SK-N-SH (cell line): Measurements from ENCODE around the gene LPO. TPM values are rescaled to one million over a fixed set of nuclear protein-coding genes. Genes with fewer than 3 reads are reported as not detected.

Experiments used
- CTCF ChIA-PET: fragments of 300-600, 350-600 bp; formaldehyde crosslinking; extraction: SDS; loops from one replicate; lab custom pipeline; 2021; lab: Yijun Ruan, JAX
- POLR2A ChIA-PET: fragments of 350-600 bp; sonication (Branson Sonifier 250); formaldehyde crosslinking; extraction: SDS; loops from one replicate; lab custom pipeline; 2020; ENCODE audit warnings: antibody characterized with exemption, inconsistent platforms; lab: Yijun Ruan, JAX
- DNase-seq: peaks from one replicate; pipeline ENCODE4 v3.0.0; 2012
- H2AFZ ChIP-seq: fragments of 200-600 bp; sonication (generic); 2 replicates; pipeline ENCODE4 v1.8.1; 2016; ENCODE audit warnings: antibody characterized with exemption, mild to moderate bottlenecking, low read depth
- H3F3A ChIP-seq: fragments of 200-600 bp; sonication (generic); replicated peaks from 2 replicates; pipeline ENCODE3; 2016; ENCODE audit warnings: antibody characterized with exemption, mild to moderate bottlenecking; ENCODE audit not compliant: insufficient read depth
- H3K27ac ChIP-seq, 2 experiments: fragments of 200-500 bp in 1 of 2; fragments of 200-600 bp in 1 of 2; sonication (Bioruptor generic) in 1 of 2; sonication (generic), shearing (Covaris generic) in 1 of 2; 2 replicates each; pipeline versions ENCODE4 v1.5.1 to v1.6.1; 2014 to 2016; ENCODE audit warnings: low read depth in 2 of 2, inconsistent platforms in 1 of 2, low read length in 1 of 2, mild to moderate bottlenecking in 1 of 2, mixed read lengths in 1 of 2
- H3K27me3 ChIP-seq: fragments of 200-600 bp; sonication (generic), shearing (Covaris generic); 2 replicates; pipeline ENCODE4 v1.6.1; 2016; ENCODE audit warnings: mixed run types; ENCODE audit not compliant: insufficient read depth
- H3K36me3 ChIP-seq, 2 experiments: fragments of 200-500 bp in 1 of 2; fragments of 200-600 bp in 1 of 2; sonication (Bioruptor generic) in 1 of 2; sonication (generic) in 1 of 2; replicated peaks in 1 of 2; 2 replicates each; pipeline versions ENCODE3 to v1.5.1; 2014 to 2016; ENCODE audit warnings: low read length in 1 of 2, mild to moderate bottlenecking in 1 of 2; ENCODE audit not compliant: insufficient read depth in 2 of 2, control insufficient read depth in 1 of 2
- H3K4me1 ChIP-seq, 2 experiments: fragments of 200-500 bp in 1 of 2; fragments of 200-600 bp in 1 of 2; sonication (Bioruptor generic) in 1 of 2; sonication (generic), shearing (Covaris generic) in 1 of 2; 2 replicates each; pipeline versions ENCODE4 v1.5.1 to v1.6.1; 2014 to 2016; ENCODE audit warnings: low read depth in 1 of 2, low read length in 1 of 2, mixed run types in 1 of 2; ENCODE audit not compliant: insufficient read depth in 2 of 2, control insufficient read depth in 1 of 2
- H3K4me2 ChIP-seq: fragments of 200-600 bp; sonication (generic), shearing (Covaris generic); 2 replicates; pipeline ENCODE4 v1.6.1; 2017; ENCODE audit warnings: mixed run types
- H3K4me3 ChIP-seq, 2 experiments: fragments of 200-500 bp in 1 of 2; fragments of 200-600 bp in 1 of 2; sonication (Bioruptor generic) in 1 of 2; sonication (generic), shearing (Covaris generic) in 1 of 2; 2 replicates each; pipeline versions ENCODE4 v1.5.1 to v1.8.1; 2014 to 2016; ENCODE audit warnings: low read depth in 2 of 2, inconsistent platforms in 1 of 2, low read length in 1 of 2, mild to moderate bottlenecking in 1 of 2, mixed read lengths in 1 of 2, moderate library complexity in 1 of 2
- H3K79me2 ChIP-seq: fragments of 200-600 bp; sonication (generic); 2 replicates; pipeline ENCODE4 v1.8.1; 2017; ENCODE audit warnings: mild to moderate bottlenecking; ENCODE audit not compliant: insufficient read depth
- H3K9ac ChIP-seq: fragments of 200-600 bp; sonication (generic); 2 replicates; pipeline ENCODE4 v1.6.1; 2017; ENCODE audit warnings: mixed run types
- H3K9me2 ChIP-seq: fragments of 200-600 bp; sonication (generic); 2 replicates; pipeline ENCODE4 v1.6.1; 2017; ENCODE audit warnings: mixed run types
- H3K9me3 ChIP-seq: fragments of 200-600 bp; sonication (generic); 2 replicates; pipeline ENCODE4 v1.6.1; 2017; ENCODE audit warnings: mixed run types, mild to moderate bottlenecking, moderate library complexity
- H4K20me1 ChIP-seq: fragments of 200-600 bp; sonication (generic); 2 replicates; pipeline ENCODE4 v1.6.1; 2017; ENCODE audit warnings: mild to moderate bottlenecking, mixed run types; ENCODE audit not compliant: insufficient read depth
- ELF1 ChIP-seq: IDR thresholded peaks from 2 replicates; pipeline ENCODE4 v1.4.0; 2012
- FOSL2 ChIP-seq: IDR thresholded peaks from 2 replicates; pipeline ENCODE4 v1.4.0; 2012; ENCODE audit warnings: low read depth, mild to moderate bottlenecking, moderate library complexity, borderline replicate concordance
- FOXJ3 ChIP-seq: sonication (generic); formaldehyde crosslinking; IDR thresholded peaks from 2 replicates; pipeline ENCODE4 v1.5.1; 2020; ENCODE audit warnings: mild to moderate bottlenecking, missing genetic modification reagents
- REST ChIP-seq: IDR thresholded peaks from 2 replicates; pipeline ENCODE4 v1.6.1; 2012; ENCODE audit warnings: mild to moderate bottlenecking, low read depth, low read length, moderate library complexity
- TCF12 ChIP-seq: IDR thresholded peaks from 2 replicates; pipeline ENCODE4 v1.4.0; 2012
- YY1 ChIP-seq: IDR thresholded peaks from 2 replicates; pipeline ENCODE4 v1.4.0; 2012; ENCODE audit warnings: low read depth, mild to moderate bottlenecking
- WGBS: methylation state at CpG from one replicate; pipeline ENCODE4 v1.1.6; 2017; ENCODE audit warnings: low lambda C conversion rate; 5-methylcytosine and 5-hydroxymethylcytosine counted together
- polyA plus RNA-seq, 3 experiments: library from polyadenylated mRNA; depleted of rRNA; stranded (reverse); fragments of >200 nt; gene quantifications; 2 replicates each; pipeline ENCODE4 v1.2.3, GENCODE V29; 2012

The LPO gene
- polyA plus RNA-seq, 1 of the 3 experiments (the other 2 are of a cell fraction), result not detected

DNA sequence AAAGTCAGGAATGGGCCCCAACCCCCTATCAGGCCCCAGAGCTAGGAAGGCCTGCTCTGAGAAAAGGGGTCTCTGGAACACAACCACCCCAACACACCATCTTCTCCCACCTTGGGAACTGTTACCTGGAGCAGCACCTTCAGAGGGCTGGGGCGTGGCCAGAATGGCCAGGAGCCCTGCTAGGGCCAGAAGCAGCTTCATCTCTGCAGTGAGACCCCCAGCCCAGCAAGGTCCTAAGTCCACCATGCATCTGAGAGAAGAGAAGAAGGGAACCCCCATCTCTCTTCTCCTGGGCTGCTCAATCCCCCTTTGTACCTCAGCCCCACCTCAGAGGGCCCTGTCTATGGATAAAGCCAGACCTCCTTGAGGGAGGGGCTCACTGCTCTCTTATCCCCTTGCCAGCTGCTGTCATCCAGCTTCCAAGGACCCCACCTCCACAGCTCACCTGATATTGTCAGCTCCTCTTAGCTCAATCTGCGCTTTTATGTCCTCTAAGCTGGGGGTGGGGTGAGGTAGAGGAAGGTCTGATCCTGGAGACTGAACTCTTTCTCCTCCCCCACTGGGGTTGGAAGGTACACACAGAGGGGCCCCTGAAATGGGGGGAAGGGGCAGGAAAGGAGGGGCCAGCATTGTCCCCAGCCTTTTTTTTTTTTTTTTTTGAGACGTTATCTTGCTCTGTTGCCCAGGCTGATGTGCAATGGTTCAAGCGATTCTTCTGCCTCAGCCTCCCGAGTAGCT lies 42.3 kb downstream of the LPO start, which contains the start of gene MPO:
Gene MPO, minus strand, starts transcription at position 456 of the 738 bp plus-strand sequence. Its CDS starts 177 bp downstream, at position 279.
- TF ChIP-seq ELF1 (no peak), FOSL2 (no peak), YY1 (no peak), TCF12 (no peak)
- Histone ChIP-seq H4K20me1 (no peaks in the 10 kb centered on the region), H3K9me3 (no peaks in the 10 kb centered on the region), H3K4me1 (no peaks in the 10 kb centered on the region; a peak in 1 of 4 replicates), H3F3A (no peaks in the 10 kb centered on the region), H3K4me3 (no peak within 1 kb of the TSS), H3K27ac (no peak within 1 kb of the TSS), H3K79me2 (no peaks in the 10 kb centered on the region), H3K9me2 (no peaks in the 10 kb centered on the region), H3K27me3 (peaks cover 33% of the 10 kb centered on the region; the same call in 1 of the 2 replicates), H2AFZ (no peak within 1 kb of the TSS), H3K36me3 (no peaks in the 10 kb centered on the region), H3K4me2 (no peak within 1 kb of the TSS), H3K9ac (no peak within 1 kb of the TSS)
- 46% methylated on average over 5 of the region's 5 CpGs for WGBS
- peak; percentile 20 for DNase-seq
- CTCF ChIA-PET, result interaction anchor here (0.7 to 2.7 kb wide), 4 partner anchors 10 to 398 kb away, joined by 3 to 8 read pairs (median 5); partner anchors contain the start of gene RNF43
- POLR2A ChIA-PET, result no interaction called here

GRCh38 chr17:58281511-58282011 lies 43.2 kb downstream of the LPO start:
- H3K4me3 ChIP-seq, result no peak overlapping the region
- no peak overlapping the region for H3K4me2 ChIP-seq
- no peaks in the 10 kb centered on the region for H3K9me2 ChIP-seq
- H3K27ac ChIP-seq, result no peak overlapping the region
- no peaks in the 10 kb centered on the region for H3F3A ChIP-seq
- CTCF ChIA-PET, result interaction anchor here (1.7 to 2.7 kb wide), 2 partner anchors 11 to 23 kb away, joined by 5 to 8 read pairs; no protein-coding TSS in a partner anchor
- no peak for TF ChIP-seq FOSL2
- TF ChIP-seq FOXJ3 (CRISPR knock-in tag), result no peak
- TF ChIP-seq REST, result no peak
- TF ChIP-seq, all 33 proteins: peak for 0
- H3K79me2 ChIP-seq, result no peaks in the 10 kb centered on the region
- H4K20me1 ChIP-seq, result no peaks in the 10 kb centered on the region
- DNase-seq, result no peak
- POLR2A ChIA-PET, result no interaction called here
- no peaks in the 10 kb centered on the region for H3K36me3 ChIP-seq
- no peaks in the 10 kb centered on the region; a peak in 1 of 4 replicates for H3K4me1 ChIP-seq
- H3K9me3 ChIP-seq, result no peaks in the 10 kb centered on the region
- no peak overlapping the region for H3K9ac ChIP-seq
- 25% methylated on average over 2 of the region's 2 CpGs for WGBS
- H2AFZ ChIP-seq, result no peak overlapping the region
- peaks cover 33% of the 10 kb centered on the region; the same call in 1 of the 2 replicates for H3K27me3 ChIP-seq
